SK-N-SH (cell line): Measurements from ENCODE around the gene TFIP11. TPM values are rescaled to one million over a fixed set of nuclear protein-coding genes. Genes with fewer than 3 reads are reported as not detected.

Experiments used
- CTCF ChIA-PET: fragments of 300-600, 350-600 bp; formaldehyde crosslinking; extraction: SDS; loops from one replicate; lab custom pipeline; 2021; lab: Yijun Ruan, JAX
- POLR2A ChIA-PET: fragments of 350-600 bp; sonication (Branson Sonifier 250); formaldehyde crosslinking; extraction: SDS; loops from one replicate; lab custom pipeline; 2020; ENCODE audit warnings: antibody characterized with exemption, inconsistent platforms; lab: Yijun Ruan, JAX
- DNase-seq: peaks from one replicate; pipeline ENCODE4 v3.0.0; 2012
- H2AFZ ChIP-seq: fragments of 200-600 bp; sonication (generic); 2 replicates; pipeline ENCODE4 v1.8.1; 2016; ENCODE audit warnings: antibody characterized with exemption, mild to moderate bottlenecking, low read depth
- H3F3A ChIP-seq: fragments of 200-600 bp; sonication (generic); replicated peaks from 2 replicates; pipeline ENCODE3; 2016; ENCODE audit warnings: antibody characterized with exemption, mild to moderate bottlenecking; ENCODE audit not compliant: insufficient read depth
- H3K27ac ChIP-seq, 2 experiments: fragments of 200-500 bp in 1 of 2; fragments of 200-600 bp in 1 of 2; sonication (Bioruptor generic) in 1 of 2; sonication (generic), shearing (Covaris generic) in 1 of 2; 2 replicates each; pipeline versions ENCODE4 v1.5.1 to v1.6.1; 2014 to 2016; ENCODE audit warnings: low read depth in 2 of 2, inconsistent platforms in 1 of 2, low read length in 1 of 2, mild to moderate bottlenecking in 1 of 2, mixed read lengths in 1 of 2
- H3K27me3 ChIP-seq: fragments of 200-600 bp; sonication (generic), shearing (Covaris generic); 2 replicates; pipeline ENCODE4 v1.6.1; 2016; ENCODE audit warnings: mixed run types; ENCODE audit not compliant: insufficient read depth
- H3K36me3 ChIP-seq, 2 experiments: fragments of 200-500 bp in 1 of 2; fragments of 200-600 bp in 1 of 2; sonication (Bioruptor generic) in 1 of 2; sonication (generic) in 1 of 2; replicated peaks in 1 of 2; 2 replicates each; pipeline versions ENCODE3 to v1.5.1; 2014 to 2016; ENCODE audit warnings: low read length in 1 of 2, mild to moderate bottlenecking in 1 of 2; ENCODE audit not compliant: insufficient read depth in 2 of 2, control insufficient read depth in 1 of 2
- H3K4me1 ChIP-seq, 2 experiments: fragments of 200-500 bp in 1 of 2; fragments of 200-600 bp in 1 of 2; sonication (Bioruptor generic) in 1 of 2; sonication (generic), shearing (Covaris generic) in 1 of 2; 2 replicates each; pipeline versions ENCODE4 v1.5.1 to v1.6.1; 2014 to 2016; ENCODE audit warnings: low read depth in 1 of 2, low read length in 1 of 2, mixed run types in 1 of 2; ENCODE audit not compliant: insufficient read depth in 2 of 2, control insufficient read depth in 1 of 2
- H3K4me2 ChIP-seq: fragments of 200-600 bp; sonication (generic), shearing (Covaris generic); 2 replicates; pipeline ENCODE4 v1.6.1; 2017; ENCODE audit warnings: mixed run types
- H3K4me3 ChIP-seq, 2 experiments: fragments of 200-500 bp in 1 of 2; fragments of 200-600 bp in 1 of 2; sonication (Bioruptor generic) in 1 of 2; sonication (generic), shearing (Covaris generic) in 1 of 2; 2 replicates each; pipeline versions ENCODE4 v1.5.1 to v1.8.1; 2014 to 2016; ENCODE audit warnings: low read depth in 2 of 2, inconsistent platforms in 1 of 2, low read length in 1 of 2, mild to moderate bottlenecking in 1 of 2, mixed read lengths in 1 of 2, moderate library complexity in 1 of 2
- H3K79me2 ChIP-seq: fragments of 200-600 bp; sonication (generic); 2 replicates; pipeline ENCODE4 v1.8.1; 2017; ENCODE audit warnings: mild to moderate bottlenecking; ENCODE audit not compliant: insufficient read depth
- H3K9ac ChIP-seq: fragments of 200-600 bp; sonication (generic); 2 replicates; pipeline ENCODE4 v1.6.1; 2017; ENCODE audit warnings: mixed run types
- H3K9me2 ChIP-seq: fragments of 200-600 bp; sonication (generic); 2 replicates; pipeline ENCODE4 v1.6.1; 2017; ENCODE audit warnings: mixed run types
- H3K9me3 ChIP-seq: fragments of 200-600 bp; sonication (generic); 2 replicates; pipeline ENCODE4 v1.6.1; 2017; ENCODE audit warnings: mixed run types, mild to moderate bottlenecking, moderate library complexity
- H4K20me1 ChIP-seq: fragments of 200-600 bp; sonication (generic); 2 replicates; pipeline ENCODE4 v1.6.1; 2017; ENCODE audit warnings: mild to moderate bottlenecking, mixed run types; ENCODE audit not compliant: insufficient read depth
- CHD2 ChIP-seq: fragments of 150-350 bp; IDR thresholded peaks from 2 replicates; pipeline ENCODE4 v1.6.1; 2018; ENCODE audit warnings: low read length; ENCODE audit not compliant: partially characterized antibody
- ELF1 ChIP-seq: IDR thresholded peaks from 2 replicates; pipeline ENCODE4 v1.4.0; 2012
- EP300 ChIP-seq, 2 experiments: IDR thresholded peaks; 2 replicates each; pipeline versions ENCODE4 v1.4.0 to v1.6.1; 2012; ENCODE audit warnings: borderline replicate concordance in 1 of 2, low read depth in 1 of 2, low read length in 1 of 2
- EZH2phosphoT487 ChIP-seq: fragments of 200-600 bp; sonication (generic); IDR thresholded peaks from 2 replicates; pipeline ENCODE4 v1.6.1; 2017; ENCODE audit warnings: low read depth, mixed run types, mild to moderate bottlenecking, antibody characterized with exemption, moderate library complexity, borderline replicate concordance
- FOXM1 ChIP-seq: IDR thresholded peaks from 2 replicates; pipeline ENCODE4 v1.4.0; 2012; ENCODE audit warnings: low read depth, mild to moderate bottlenecking
- GABPA ChIP-seq: IDR thresholded peaks from 2 replicates; pipeline ENCODE4 v1.4.0; 2012; ENCODE audit warnings: low read depth, mild to moderate bottlenecking
- GATA2 ChIP-seq: sonication (generic); formaldehyde crosslinking; IDR thresholded peaks from 2 replicates; pipeline ENCODE4 v1.5.0; 2020; ENCODE audit warnings: mild to moderate bottlenecking, missing genetic modification reagents
- MAX ChIP-seq: IDR thresholded peaks from 2 replicates; pipeline ENCODE4 v1.4.0; 2012; ENCODE audit warnings: low read depth
- MEF2A ChIP-seq: IDR thresholded peaks from 2 replicates; pipeline ENCODE4 v1.4.0; 2012; ENCODE audit warnings: low read depth, borderline replicate concordance
- MXI1 ChIP-seq: IDR thresholded peaks from 2 replicates; pipeline ENCODE4 v1.6.1; 2012; ENCODE audit warnings: mild to moderate bottlenecking, low read depth, low read length, improper control_type of control experiment
- POLR2AphosphoS5 ChIP-seq: IDR thresholded peaks from 2 replicates; pipeline ENCODE4 v1.6.1; 2012; ENCODE audit warnings: low read depth, low read length
- RCOR1 ChIP-seq: fragments of 150-350 bp; IDR thresholded peaks from 2 replicates; pipeline ENCODE4 v1.6.1; 2017; ENCODE audit warnings: antibody characterized with exemption, low read length
- REST ChIP-seq: IDR thresholded peaks from 2 replicates; pipeline ENCODE4 v1.6.1; 2012; ENCODE audit warnings: mild to moderate bottlenecking, low read depth, low read length, moderate library complexity
- RFX5 ChIP-seq: IDR thresholded peaks from 2 replicates; pipeline ENCODE4 v1.6.1; 2012; ENCODE audit warnings: mild to moderate bottlenecking, improper control_type of control experiment, low read length
- RXRA ChIP-seq: IDR thresholded peaks from 2 replicates; pipeline ENCODE4 v1.4.0; 2012; ENCODE audit warnings: low read depth, mild to moderate bottlenecking, borderline replicate concordance
- SIN3A ChIP-seq: IDR thresholded peaks from 2 replicates; pipeline ENCODE4 v1.6.1; 2012; ENCODE audit warnings: low read depth, mild to moderate bottlenecking, low read length, moderate library complexity, borderline replicate concordance
- SMC3 ChIP-seq: IDR thresholded peaks from 2 replicates; pipeline ENCODE4 v1.6.1; 2012; ENCODE audit warnings: low read depth, low read length, improper control_type of control experiment
- TAF1 ChIP-seq: IDR thresholded peaks from 2 replicates; pipeline ENCODE4 v1.6.1; 2012; ENCODE audit warnings: low read depth, mild to moderate bottlenecking, low read length, moderate library complexity, borderline replicate concordance
- TCF12 ChIP-seq: IDR thresholded peaks from 2 replicates; pipeline ENCODE4 v1.4.0; 2012
- TEAD4 ChIP-seq: IDR thresholded peaks from 2 replicates; pipeline ENCODE4 v1.4.0; 2012; ENCODE audit warnings: mild to moderate bottlenecking, borderline replicate concordance; ENCODE audit not compliant: insufficient read depth
- USF1 ChIP-seq: IDR thresholded peaks from 2 replicates; pipeline ENCODE4 v1.4.0; 2012; ENCODE audit warnings: low read depth, borderline replicate concordance
- YY1 ChIP-seq: IDR thresholded peaks from 2 replicates; pipeline ENCODE4 v1.4.0; 2012; ENCODE audit warnings: low read depth, mild to moderate bottlenecking
- whole genome bisulfite sequencing: methylation state at CpG from one replicate; pipeline ENCODE4 v1.1.6; 2017; ENCODE audit warnings: low lambda C conversion rate; 5-methylcytosine and 5-hydroxymethylcytosine counted together
- polyA plus RNA-seq, 3 experiments: library from polyadenylated mRNA; depleted of rRNA; stranded (reverse); fragments of >200 nt; gene quantifications; 2 replicates each; pipeline ENCODE4 v1.2.3, GENCODE V29; 2012

TFIP11 gene
- polyA plus RNA-seq, 1 of the 3 experiments (the other 2 are of a cell fraction), result 32.8 TPM

- Histone ChIP-seq H2AFZ (no peak overlapping the region), H3K9me2 (no peaks in the 10 kb centered on the region), H3K36me3 (no peaks in the 10 kb centered on the region), H3K27me3 (no peaks in the 10 kb centered on the region), H3K27ac (no peak overlapping the region), H3K4me1 (no peaks in the 10 kb centered on the region; a peak in 1 of 4 replicates), H3K9ac (no peak overlapping the region), H4K20me1 (no peaks in the 10 kb centered on the region), H3F3A (no peaks in the 10 kb centered on the region), H3K4me3 (no peak overlapping the region), H3K9me3 (no peaks in the 10 kb centered on the region), H3K79me2 (peaks cover 28% of the 10 kb centered on the region; the same call in 1 of the 2 replicates), H3K4me2 (no peak overlapping the region)
- DNase-seq, result no peak
- POLR2A ChIA-PET, result no interaction called here
- CTCF ChIA-PET, result no interaction called here
- no peak for TF ChIP-seq GABPA
- TF ChIP-seq RFX5, result no peak
- no peak for TF ChIP-seq GATA2 (CRISPR knock-in tag)
- TF ChIP-seq EZH2phosphoT487, result no peak
- TF ChIP-seq REST, result no peak
- no peak for TF ChIP-seq USF1
- TF ChIP-seq FOXM1, result no peak
- TF ChIP-seq TEAD4, result no peak
- WGBS, result 63% methylated on average over 2 of the region's 9 CpGs
Measured at GRCh38 chr22:26561756-26562417, 49.6 kb upstream of the TFIP11 start.

- no peaks in the 10 kb centered on the region for H3K9me2 ChIP-seq
- no peaks in the 10 kb centered on the region for H3K36me3 ChIP-seq
- no peak overlapping the region for H3K27ac ChIP-seq
- no peak for DNase-seq
- peaks cover 32% of the 10 kb centered on the region; the same call in 1 of the 2 replicates for H3K79me2 ChIP-seq
- no peak overlapping the region for H3K4me3 ChIP-seq
- H3K4me1 ChIP-seq, result no peaks in the 10 kb centered on the region; a peak in 1 of 4 replicates
- no peaks in the 10 kb centered on the region for H4K20me1 ChIP-seq
- POLR2A ChIA-PET, result no interaction called here
- WGBS, result 94% methylated on average over 12 of the region's 13 CpGs
- H2AFZ ChIP-seq, result no peak overlapping the region
- H3K9ac ChIP-seq, result no peak overlapping the region
- no peak overlapping the region for H3K4me2 ChIP-seq
- no peaks in the 10 kb centered on the region for H3F3A ChIP-seq
- CTCF ChIA-PET, result interaction anchor here (1.0 to 1.1 kb wide), 2 partner anchors 25 to 99 kb away, joined by 3 read pairs; no protein-coding TSS in a partner anchor
- H3K9me3 ChIP-seq, result no peaks in the 10 kb centered on the region
- H3K27me3 ChIP-seq, result no peaks in the 10 kb centered on the region
- TF ChIP-seq RFX5 (no peak), TAF1 (no peak), YY1 (no peak), EP300 (IDR thresholded peaks at IDR 0.05; ENCODE audit: borderline replicate concordance in 1 of 2, low read depth in 1 of 2, low read length in 1 of 2) (no peak), MEF2A (no peak), GABPA (no peak), GATA2 (CRISPR knock-in tag) (no peak), RCOR1 (no peak), SMC3 (no peak), POLR2AphosphoS5 (no peak), RXRA (no peak), ELF1 (no peak), MXI1 (no peak), TEAD4 (no peak), SIN3A (no peak), USF1 (no peak), CHD2 (no peak), TCF12 (no peak), EZH2phosphoT487 (no peak), MAX (no peak)
Measured at GRCh38 chr22:26559961-26560575, 47.8 kb upstream of the TFIP11 start.
